ENCODE measurements around the gene PPP1R12C.

Gene PPP1R12C

DNA sequence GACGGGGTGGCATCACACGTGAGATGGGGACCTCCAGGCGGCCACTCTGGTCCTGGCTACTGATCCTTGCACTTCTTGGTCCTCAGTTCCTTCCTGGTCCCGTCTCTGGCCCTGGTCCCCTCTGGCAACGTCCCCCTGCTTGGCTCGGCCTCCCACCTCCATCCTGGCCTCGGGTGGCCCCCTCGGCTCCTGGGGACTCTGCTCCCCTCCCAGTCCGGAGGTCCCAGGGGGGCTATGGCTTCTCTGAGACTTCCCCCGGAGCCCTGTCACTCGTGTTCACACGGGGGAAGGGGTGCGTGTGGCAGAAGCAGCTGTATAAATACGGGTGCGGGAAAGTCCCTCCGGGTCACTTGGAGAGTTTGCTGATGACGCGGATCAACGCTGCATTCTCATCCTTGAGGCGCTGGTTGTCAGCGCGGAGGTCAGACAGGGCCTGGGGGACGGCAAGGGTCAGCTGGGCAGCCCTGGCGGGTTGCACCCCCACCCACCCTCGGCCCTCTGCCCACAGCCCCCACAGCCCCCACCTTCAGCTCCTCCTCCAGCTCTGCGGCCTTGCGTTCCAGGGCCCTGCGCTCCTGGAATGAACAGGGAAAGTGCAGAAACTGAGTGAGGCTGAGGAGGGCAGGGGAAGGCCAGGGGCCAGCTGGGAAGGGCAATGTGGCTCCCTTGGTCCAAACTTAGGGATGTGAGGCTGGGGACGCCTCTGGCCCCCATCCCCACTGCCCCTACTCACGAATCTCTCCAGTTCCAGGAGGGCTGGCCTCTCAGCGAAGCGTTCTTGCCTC is 26.1 kb downstream of the PPP1R12C start:
- DNase-seq (ENCODE audit: low spot score): no peak

DNA sequence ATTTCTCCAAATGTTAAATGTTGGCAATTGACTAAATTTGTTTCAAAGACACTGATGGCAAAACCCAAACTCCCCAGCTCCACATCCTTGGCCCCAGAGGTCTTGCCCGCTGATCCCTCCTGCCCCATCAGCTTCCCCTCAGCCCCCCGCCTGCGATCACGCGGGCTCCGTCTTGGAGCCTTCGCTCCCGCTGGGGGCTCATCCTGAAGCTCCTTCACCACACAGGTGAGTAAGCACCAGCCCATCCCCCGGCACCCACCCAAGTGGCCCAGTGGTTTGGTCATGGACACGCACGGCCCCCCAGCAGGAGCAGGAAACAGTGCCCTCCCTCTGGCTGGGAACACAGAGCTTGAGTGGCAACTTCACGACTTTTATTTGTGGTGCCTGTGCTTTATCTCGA is 26.9 kb downstream of the PPP1R12C start:
- DNase-seq (ENCODE audit: low spot score): no peak

DNA sequence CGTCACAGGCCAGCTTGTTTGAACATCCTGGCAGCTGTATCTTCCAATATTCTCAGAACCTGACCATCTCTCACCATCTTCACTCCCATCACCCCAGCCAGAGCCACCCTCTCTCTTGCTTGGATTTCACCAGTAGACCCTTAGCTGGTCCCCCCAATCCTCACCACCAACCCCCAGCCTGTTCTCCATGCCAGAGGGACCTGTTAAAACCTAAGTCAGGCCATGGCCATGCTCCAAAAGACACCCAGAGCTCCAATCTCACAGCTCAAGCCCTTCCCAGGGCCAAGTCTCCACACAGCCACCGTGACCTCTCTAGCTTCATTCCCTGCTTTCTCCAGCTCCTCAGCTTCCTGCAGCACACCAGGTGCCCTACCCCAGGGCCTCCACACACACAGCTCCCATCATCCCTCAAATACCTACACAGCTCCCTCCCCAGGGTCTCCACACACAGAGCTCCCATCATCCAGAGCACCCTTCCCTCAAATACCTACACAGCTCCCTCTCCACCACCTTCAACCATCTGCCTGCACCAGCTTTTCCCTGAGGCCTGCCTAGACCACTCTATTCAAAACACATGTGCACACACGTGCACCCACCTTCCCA is 28.0 kb downstream of the PPP1R12C start:
- DNase-seq (ENCODE audit: low spot score): no peak

DNA sequence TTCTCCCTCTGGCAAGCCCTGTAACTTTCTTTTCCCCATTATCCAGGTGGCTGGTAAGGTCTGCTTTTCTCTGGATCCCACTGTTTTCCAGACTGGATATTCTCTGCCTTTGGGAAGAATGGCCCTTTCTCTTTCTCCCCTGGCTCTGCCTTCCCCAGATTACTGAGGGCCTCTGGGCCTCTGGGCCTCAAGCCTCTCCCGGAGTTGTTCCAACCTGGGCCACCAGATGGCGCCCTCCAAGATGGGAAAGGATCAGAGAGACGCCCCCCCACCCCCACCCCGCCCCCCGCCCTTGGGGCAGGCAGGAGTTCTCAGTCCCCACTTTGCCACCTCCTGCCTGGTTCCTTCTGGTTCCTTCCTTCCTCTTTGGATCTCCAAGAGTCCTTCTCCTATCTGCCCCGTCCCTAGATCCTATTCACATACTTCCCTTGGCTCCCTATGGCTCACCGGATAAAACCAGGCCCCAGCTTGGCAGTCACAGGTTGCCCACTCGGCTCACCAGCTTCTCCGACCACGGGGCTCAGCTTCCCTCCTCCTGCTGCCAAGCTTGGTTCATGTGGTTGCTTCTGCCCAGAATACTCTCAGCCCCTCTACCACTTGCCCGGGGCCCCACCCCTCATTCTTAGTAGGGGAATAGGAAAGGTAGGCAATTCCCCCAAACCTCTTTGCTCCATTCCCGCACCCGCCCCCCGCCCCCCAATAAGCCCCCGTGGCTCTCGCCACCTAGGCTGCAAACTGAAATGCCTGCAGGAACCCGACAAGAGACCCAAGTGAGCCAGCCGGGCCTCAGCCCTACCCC is 28.7 kb downstream of the PPP1R12C start:
- peak; percentile 42 for DNase-seq (ENCODE audit: low spot score)

DNA sequence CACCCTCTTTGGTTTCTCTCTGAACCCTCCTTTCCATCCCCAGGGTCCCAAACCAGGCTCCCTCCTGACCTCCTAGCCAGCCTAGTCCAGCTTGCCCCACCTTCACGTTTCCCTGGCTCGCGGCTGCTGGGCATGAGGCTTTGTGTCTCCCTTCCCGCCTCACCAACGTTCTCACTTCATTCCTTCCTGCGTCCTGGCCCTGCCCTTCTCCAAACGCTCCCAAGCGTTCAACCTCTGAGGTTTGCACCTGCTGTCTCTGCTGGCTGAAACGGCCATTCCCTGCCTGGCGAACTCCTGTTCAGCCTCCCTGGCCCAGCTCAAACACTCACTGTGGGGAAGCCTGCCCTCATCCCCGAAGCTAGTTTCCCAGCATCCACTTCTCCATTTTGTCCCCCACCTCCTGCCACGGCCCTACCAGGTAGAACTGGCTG is 29.4 kb downstream of the PPP1R12C start:
- DNase-seq (ENCODE audit: low spot score): no peak

DNA sequence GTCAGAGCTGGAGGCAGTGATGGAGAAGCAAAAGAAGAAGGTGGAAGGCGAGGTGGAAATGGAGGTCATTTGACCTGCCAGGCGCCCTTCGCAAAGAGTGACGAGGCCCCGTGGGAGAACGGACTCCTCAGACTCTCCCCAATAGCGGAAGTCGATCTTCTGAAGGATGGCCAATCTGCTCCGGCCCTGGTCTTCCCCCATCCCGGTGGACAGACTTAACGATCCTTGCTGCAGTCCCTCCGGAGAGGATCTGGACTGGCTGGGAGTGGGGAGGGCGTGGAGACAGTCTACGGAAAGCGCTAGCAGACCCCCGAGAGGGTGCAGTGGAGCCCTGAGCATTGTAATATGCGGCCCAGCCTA is 29.9 kb downstream of the PPP1R12C start:
- no peak for DNase-seq (ENCODE audit: low spot score)

DNA sequence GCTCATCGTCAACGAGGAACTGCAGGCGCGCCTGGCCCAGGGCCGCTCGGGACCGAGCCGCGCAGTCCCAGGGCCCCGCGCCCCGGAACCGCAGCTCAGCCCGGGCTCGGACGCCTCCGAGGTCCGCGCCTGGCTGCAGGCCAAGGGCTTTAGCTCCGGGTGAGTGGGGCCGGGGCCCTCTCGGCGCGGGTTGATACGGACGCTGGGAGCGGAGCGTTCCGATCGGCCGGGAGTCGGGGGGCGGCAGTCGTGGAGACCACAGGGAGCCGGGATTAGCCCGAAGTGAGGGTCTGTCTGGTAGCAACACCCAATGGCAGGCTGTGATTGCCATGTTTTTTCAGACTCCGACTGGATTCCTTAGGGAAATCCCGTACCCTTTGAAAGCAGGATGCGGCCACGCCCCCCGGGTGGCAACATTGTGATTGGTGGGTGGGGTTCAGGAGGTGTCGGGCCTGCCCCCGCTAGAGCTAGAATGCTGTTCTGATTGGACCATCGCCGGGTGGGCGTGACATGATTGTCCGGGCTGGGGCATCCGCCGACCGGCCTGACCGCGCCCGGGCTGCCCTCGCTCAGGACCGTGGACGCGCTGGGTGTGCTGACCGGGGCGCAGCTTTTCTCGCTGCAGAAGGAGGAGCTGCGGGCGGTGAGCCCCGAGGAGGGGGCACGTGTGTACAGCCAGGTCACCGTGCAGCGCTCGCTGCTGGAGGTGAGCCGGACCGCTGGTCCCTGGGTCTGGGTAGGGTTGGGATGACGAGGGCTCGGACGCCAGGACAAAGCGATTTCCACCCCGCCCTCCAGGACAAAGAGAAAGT is 30.5 kb downstream of the PPP1R12C start:
- peak; percentile 89 for DNase-seq (ENCODE audit: low spot score)

DNA sequence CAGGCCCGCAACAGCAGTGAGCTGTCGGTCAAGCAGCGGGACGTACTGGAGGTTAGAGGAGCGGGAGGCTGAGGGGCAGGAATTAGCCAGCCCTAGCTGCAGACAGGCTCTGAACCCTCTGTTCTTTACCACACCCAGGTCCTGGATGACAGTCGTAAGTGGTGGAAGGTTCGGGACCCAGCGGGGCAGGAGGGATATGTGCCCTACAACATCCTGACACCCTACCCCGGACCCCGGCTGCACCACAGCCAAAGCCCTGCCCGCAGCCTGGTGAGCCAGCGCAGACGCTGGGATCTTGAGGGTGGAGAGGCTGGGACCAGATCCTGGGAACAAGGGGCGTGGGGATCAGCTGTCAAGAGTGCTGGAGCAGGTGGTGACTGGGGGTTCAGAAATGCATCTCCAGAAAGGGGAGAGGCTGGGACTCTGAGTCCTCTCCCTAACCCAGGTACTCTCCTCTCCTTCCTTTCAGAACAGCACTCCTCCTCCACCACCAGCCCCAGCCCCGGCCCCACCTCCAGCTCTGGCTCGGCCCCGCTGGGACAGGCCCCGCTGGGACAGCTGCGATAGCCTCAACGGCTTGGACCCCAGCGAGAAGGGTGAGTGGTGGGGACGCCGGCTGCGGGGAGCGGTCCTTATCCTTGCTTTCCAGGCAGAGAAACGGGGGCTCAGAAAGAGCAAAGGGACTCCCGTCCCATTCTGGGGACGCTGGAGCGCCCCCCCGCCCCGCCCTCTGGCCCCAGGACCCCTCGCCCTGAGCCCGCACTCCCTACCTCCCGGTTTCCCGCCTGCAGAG is 31.3 kb downstream of the PPP1R12C start:
- no peak for DNase-seq (ENCODE audit: low spot score)

DNA sequence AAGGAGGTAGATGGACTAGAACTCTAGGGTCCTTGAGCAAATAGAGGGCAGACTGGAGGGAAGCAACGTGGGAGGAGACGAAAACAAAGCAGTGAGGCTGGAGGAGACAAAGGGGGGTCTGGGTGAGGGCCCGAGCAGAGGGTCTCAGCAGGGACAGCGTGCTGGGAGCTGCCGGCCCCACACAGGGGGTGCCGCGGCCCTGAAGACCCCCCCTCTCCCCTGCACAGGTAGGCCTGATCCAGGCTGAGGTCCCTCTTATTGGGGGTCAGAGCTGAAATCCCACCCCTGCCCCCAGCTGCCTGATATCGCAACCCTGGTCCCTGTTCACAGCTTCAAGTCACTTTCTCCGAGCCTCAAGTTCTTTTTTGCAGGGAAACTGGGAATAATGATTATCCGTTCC is 33.0 kb downstream of the PPP1R12C start:
- DNase-seq (ENCODE audit: low spot score): no peak

DNA sequence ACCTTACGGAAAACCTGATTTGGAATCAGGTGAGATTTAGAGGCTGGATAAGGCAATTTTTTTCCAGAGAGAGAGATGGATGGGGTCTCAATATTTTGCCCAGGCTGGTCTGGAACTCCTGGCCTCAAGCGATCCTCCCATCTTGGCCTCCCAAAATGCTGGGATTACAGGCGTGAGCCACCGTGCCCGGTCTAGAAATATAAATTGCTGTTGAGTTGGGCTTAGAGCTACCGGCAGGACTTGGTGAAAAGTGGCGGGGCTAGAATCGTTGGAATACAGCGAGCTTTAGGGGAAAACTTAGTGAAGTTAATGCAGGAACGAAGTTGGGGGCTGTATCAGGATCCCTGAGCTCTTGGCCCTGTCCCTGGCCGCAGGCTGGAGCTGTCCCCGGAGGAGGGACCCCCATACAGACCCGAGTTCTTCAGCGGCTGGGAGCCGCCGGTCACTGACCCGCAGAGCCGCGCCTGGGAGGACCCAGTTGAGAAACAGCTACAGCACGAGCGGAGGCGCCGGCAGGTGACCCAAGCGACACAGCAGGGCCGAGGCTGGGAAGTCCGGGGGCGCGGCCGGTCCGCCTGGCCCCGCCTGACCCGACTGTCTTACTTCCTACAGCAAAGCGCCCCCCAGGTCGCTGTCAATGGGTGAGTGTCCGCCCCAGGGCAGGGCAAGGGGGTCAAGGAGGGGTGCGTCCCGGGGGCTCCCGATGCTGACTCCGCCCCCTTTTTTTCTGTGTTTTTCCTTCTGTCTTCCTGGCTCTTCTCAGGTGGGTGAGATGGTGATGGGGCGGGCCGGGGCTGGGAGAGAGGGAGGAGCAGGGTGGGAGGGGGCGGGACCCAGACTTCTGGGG is 34.2 kb downstream of the PPP1R12C start:
- no peak for DNase-seq (ENCODE audit: low spot score)

DNA sequence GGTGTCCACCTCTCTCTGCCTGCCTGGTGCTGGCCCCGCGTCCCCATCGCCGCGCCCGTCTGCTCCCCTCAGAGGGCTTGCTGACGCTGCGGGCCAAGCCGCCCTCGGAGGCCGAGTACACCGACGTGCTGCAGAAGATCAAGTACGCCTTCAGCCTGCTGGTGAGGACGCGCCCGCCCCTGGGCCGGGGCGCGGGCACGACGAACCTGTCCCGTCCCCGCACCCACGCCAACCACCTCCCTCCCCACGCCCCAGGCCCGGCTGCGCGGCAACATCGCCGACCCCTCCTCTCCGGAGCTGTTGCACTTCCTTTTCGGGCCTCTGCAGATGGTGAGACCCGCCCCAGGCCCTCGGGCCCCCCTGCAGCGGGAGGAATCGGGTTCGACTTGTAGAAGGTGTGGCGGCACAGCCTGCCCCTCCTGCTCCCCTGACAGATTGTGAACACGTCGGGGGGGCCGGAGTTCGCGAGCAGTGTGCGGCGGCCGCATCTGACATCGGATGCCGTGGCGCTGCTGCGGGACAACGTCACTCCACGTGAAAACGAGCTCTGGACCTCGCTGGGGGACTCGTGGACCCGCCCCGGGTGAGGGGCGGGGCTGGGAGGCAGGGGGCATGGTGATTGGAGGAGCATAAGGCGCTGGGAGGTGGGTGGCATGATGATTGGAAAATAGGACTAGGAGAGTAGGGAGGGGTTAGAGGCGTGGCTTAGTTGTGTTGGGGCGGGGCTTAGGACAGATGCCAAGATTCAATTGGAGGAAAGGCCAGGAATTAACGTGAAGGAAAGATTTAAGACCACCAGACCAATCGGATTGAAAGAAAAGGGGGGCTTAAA is 35.2 kb downstream of the PPP1R12C start:
- DNase-seq (ENCODE audit: low spot score): no peak

DNA sequence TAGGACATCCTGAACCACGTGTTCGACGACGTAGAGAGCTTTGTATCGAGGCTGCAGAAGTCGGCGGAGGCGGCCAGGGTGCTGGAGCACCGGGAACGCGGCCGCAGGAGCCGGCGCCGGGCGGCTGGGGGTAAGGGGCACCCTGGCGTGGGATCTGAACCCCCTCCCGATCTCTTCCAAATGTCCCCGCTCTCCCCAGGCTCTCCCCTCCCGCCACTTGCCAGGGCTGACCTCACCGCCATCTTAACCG is 35.7 kb downstream of the PPP1R12C start:
- DNase-seq (ENCODE audit: low spot score): no peak

DNA sequence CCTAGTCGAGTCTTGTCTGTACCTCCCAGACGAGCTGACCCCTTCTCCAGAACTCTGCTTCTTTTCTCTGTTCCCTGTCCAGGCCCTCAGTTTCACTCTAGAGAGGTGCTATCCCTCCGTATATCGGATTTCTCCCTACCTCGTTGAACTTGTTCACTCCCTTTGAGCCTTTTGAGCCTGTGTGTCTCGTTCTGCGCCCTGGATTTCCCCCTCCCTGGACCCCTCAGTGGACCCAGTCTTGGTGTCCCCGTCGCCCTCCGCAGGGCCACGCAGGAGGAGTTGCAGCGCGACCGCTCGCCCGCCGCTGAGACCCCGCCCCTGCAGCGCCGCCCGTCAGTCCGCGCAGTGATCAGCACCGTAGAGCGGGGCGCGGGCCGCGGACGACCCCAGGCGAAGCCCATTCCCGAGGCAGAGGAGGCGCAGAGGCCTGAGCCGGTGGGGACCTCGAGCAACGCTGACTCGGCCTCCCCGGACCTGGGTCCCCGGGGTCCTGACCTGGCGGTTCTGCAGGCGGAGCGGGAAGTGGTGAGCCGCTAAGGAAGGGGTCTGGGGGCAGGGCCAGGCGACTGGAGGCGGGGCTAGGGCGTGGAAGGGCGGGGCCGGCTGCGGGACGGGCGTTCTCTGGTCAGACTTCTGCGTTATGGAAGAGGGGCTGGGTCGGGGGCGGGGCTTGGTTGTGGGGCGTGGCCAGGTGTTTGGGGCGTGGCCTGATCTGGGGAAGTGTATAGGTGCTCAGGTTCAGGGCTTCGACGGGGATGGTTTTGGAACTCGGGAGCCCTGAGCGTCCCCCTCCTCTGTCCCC is 36.3 kb downstream of the PPP1R12C start:
- DNase-seq (ENCODE audit: low spot score): no peak

DNA sequence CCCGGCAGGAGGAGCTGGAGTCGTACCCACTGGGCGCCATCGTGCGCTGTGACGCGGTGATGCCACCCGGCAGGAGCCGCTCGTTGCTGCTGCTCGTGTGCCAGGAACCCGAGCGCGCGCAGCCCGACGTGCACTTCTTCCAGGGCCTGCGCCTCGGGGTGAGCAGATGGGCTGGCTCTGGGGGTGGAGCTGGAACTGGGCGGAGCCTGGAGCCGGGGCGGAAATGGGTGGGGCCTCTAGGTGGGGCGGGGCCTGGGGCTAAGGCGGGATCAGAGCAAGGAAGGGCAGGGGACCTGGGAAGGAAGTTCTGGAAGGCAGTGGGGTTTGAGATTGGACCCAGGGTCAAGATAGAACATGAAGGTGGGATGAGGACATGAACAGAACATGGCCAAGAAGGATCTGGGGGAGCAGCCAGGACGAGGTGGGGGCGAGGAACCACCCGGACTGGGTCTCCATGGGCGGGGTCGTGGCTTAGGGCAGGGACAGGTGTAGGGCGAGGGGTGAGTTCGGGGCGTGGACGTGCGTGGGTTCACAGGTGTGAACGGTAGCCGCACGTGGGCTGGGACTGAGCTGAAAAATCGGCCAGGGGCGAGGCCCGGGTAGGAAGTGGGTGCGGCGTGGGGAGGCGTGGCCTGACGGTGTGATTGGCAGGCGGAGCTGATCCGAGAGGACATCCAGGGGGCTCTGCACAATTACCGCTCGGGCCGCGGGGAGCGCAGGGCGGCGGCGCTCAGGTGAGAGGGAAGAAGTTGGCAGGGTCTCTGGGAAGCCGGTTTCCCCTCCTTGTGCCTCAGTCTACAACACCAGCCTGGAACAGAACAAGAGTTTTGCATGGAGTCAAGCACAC is 37.1 kb downstream of the PPP1R12C start:
- no peak for DNase-seq (ENCODE audit: low spot score)

DNA sequence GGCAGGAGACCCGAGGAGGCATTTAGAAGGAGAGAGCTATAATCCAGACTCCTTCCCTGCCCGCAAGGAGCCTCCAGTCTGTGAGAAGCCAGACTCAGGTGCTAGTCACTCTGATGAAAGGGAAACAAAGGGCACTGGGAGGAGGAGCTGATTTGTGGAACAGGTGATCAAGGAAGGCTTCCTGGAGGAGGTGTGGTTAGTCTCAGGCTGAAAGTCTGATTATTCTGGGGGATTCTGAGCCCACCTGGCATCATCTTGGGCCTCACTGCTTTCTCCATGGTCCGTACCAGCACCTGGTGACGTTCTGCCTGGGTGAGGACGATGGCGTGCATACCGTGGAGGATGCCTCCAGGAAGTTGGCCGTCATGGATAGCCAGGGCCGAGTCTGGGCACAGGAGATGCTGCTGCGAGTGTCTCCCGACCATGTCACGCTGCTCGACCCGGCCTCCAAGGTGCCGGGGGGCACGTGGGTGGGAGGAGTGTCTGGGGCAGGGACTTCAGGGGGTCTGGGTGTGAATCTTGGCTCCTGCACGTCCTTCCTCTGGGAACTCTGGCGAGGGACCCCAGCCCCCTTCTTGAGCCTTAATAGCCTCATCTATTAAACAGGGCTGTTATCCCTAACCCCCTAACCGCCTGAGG is 37.9 kb downstream of the PPP1R12C start:
- DNase-seq (ENCODE audit: low spot score): no peak

DNA sequence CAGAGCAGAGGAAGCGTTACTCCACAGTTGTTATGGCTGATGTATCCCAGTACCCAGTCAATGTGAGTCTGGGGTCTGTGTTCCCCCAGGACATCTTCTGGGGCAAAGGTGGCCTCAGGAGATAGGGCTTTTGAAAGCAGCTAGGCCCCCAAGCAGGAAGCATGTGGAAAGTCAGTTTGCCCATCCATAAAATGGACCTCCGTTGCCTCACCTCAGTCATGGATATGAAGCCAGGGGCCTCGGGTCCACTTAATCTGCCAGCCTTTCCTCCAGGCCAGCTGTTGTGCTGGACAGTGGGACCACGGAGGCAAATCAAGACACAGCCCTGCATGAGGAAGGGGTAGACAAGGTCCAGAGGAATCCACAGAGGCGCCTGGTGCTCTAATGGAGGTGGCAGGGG is 38.4 kb downstream of the PPP1R12C start:
- no peak for DNase-seq (ENCODE audit: low spot score)

DNA sequence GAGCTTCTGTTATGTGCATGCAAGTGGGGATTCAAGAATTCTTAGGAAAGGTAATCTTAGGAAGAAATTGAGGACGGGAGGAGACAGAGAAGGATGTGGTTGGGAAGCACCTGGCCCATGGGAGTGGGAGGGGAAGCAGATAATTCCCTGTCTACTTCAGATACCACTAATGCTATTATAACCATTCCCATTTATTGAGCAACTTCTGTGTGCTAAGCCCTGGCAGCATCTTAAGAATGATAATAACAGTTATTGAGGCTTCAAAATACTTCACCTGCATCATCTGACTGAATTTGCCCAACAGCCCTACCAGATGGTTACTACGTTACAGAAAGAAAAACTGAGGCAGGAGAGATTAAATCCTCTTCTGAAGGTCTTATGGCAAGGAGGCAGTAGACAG is 40.3 kb downstream of the PPP1R12C start:
- no peak for DNase-seq (ENCODE audit: low spot score)

DNA sequence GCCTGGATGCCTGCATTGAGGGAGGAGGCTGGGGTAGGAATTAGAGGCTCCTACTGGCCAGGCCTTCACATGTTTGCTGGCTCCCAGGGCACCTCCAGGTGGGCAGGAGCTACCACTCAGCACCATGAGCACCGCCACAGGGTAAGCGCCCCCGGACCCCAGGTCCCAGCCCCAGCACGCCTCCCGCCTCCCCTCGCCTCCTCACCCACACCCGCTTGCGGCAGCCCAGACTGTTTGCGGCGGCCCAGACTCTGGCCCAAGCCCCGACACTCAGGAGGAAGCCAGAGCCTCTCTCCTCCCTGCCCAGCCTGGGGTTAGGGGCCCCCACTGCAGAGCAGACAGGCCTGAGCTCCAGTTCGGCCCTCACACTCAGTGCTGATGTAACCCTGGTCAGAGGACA is 41.1 kb downstream of the PPP1R12C start:
- DNase-seq (ENCODE audit: low spot score): no peak

Measured in Ammon's horn (tissue), 1 donor.